Measurements from ENCODE around the gene HSF4. TPM values are rescaled to one million over a fixed set of nuclear protein-coding genes. Genes with fewer than 3 reads are reported as not detected.
A peak's percentile ranks its signal among the peaks of the same experiment; 100 is the strongest.

The HSF4 gene
- total RNA-seq, 5 donors from 2014 or later (not counting 1 experiment from before 2014, with no cell fraction given), result 22.3 to 66.3 (median 39.1) TPM

DNA sequence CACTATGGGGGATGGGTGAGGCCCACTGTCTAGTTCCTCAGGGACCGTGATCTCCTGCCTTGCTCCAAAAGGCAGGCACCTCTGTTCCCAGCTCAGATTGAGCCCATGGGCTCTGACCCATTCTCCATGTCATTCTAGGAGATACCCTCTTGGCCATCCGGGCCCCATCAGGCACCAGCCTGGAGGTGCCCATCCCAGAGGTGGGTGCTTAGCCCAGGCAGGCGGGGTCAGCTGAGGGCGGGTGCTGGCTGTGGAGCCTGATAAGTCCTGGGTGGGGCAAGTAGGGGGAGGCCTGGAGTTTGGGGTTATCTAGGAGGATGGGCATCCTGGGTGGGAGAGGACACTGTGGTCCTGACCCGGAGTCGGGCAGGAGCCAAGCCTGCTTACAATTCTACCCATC is 29.7 kb downstream of the HSF4 start:
- peaks cover 5 to 57% of the 10 kb centered on the region in 2 experiments for H3K4me1 ChIP-seq (ENCODE audit: control insufficient read depth in 1 of 2, extremely low read depth in 1 of 2, insufficient read depth in 2 of 2, low read length in 2 of 2)
- peaks cover 18 to 49% of the 10 kb centered on the region in 2 donors for H3K36me3 ChIP-seq (ENCODE audit: control insufficient read depth in 2 of 2, extremely low read depth in 1 of 2, insufficient read depth in 1 of 2, low read length in 1 of 2)
- peaks cover 42 to 56% (median 43%) of the 10 kb centered on the region in 3 donors for H3K4me1 Mint-ChIP-seq
- WGBS (ENCODE audit: insufficient coverage), result 100% methylated on average over 3 of the region's 6 CpGs
- H3K4me3 ChIP-seq (ENCODE audit: control insufficient read depth in 1 of 2, extremely low read depth in 1 of 2, low read length in 1 of 2), result no peak overlapping the region
- ATAC-seq (replicated peaks in 1 of 4) (no peak), DNase-seq (no peak)
- H3K27ac Mint-ChIP-seq, result peak overlapping the region in 1 of 2 donors; percentile 28
- peaks cover 23% of the 10 kb centered on the region for H3K36me3 Mint-ChIP-seq
- no peaks in the 10 kb centered on the region for H3K27me3 Mint-ChIP-seq
- H3K9me3 Mint-ChIP-seq, result no peaks in the 10 kb centered on the region
- no peak overlapping the region for H3K27ac ChIP-seq (ENCODE audit: low read length)
- peaks cover 0 to 5% of the 10 kb centered on the region in 2 experiments for H3K27me3 ChIP-seq (replicated peaks in 1 of 2; ENCODE audit: control insufficient read depth in 2 of 2, extremely low read depth in 1 of 2, insufficient read depth in 2 of 2, low read length in 1 of 2)
- CTCF ChIA-PET, result interaction anchor here (0.7 kb wide), 2 partner anchors 21 to 141 kb away, joined by 3 to 5 read pairs; no protein-coding TSS in a partner anchor
- POLR2A ChIA-PET, result interaction anchor here in 1 of 2 donors (0.6 kb wide), 1 partner anchor 312 kb away, joined by 3 read pairs; no protein-coding TSS in a partner anchor
- H3K4me3 Mint-ChIP-seq, result peak overlapping the region; percentile 39 to 91 (median 87)
- H3K9me3 ChIP-seq, result no peaks in the 10 kb centered on the region

DNA sequence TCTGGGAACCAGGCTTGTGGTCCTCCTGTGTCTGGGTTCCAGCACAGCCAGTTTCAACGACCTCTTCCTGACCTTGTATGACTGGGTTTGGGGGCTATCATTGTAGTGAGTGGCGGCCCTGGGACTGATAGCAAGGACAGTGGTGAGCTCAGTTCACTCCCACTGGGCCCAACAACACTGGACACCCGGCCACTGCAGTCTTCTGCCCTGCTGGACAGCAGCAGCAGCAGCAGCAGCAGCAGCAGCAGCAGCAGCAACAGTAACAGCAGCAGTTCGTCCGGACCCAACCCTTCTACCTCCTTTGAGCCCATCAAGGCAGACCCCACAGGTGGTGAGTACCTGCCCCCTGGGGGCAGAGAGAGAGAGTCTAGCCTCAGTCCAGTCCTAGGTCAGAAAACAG is 31.1 kb downstream of the HSF4 start:
- no peak overlapping the region for H3K27ac Mint-ChIP-seq
- H3K9me3 Mint-ChIP-seq, result no peaks in the 10 kb centered on the region
- no peak for DNase-seq
- peaks cover 23% of the 10 kb centered on the region for H3K36me3 Mint-ChIP-seq
- 98% methylated on average over 4 of the region's 5 CpGs for WGBS (ENCODE audit: insufficient coverage)
- no peak overlapping the region for H3K4me3 Mint-ChIP-seq
- Histone ChIP-seq H3K27me3 (replicated peaks in 1 of 2; ENCODE audit: control insufficient read depth in 2 of 2, extremely low read depth in 1 of 2, insufficient read depth in 2 of 2, low read length in 1 of 2) (no peaks in the 10 kb centered on the region), H3K36me3 (ENCODE audit: control insufficient read depth in 2 of 2, extremely low read depth in 1 of 2, insufficient read depth in 1 of 2, low read length in 1 of 2) (peaks cover 18 to 56% of the 10 kb centered on the region in 2 donors), H3K9me3 (no peaks in the 10 kb centered on the region), H3K4me1 (ENCODE audit: control insufficient read depth in 1 of 2, extremely low read depth in 1 of 2, insufficient read depth in 2 of 2, low read length in 2 of 2) (peaks cover 5 to 57% of the 10 kb centered on the region in 2 experiments), H3K27ac (ENCODE audit: low read length) (no peak overlapping the region), H3K4me3 (ENCODE audit: control insufficient read depth in 1 of 2, extremely low read depth in 1 of 2, low read length in 1 of 2) (no peak overlapping the region)
- peaks cover 42 to 56% (median 43%) of the 10 kb centered on the region in 3 donors for H3K4me1 Mint-ChIP-seq
- H3K27me3 Mint-ChIP-seq, result no peaks in the 10 kb centered on the region
- POLR2A ChIA-PET, result no interaction called here
- no peak for ATAC-seq (replicated peaks in 1 of 4)
- CTCF ChIA-PET, result interaction anchor here in 1 of 2 donors (0.5 kb wide), 1 partner anchor 186 kb away, joined by 3 read pairs; no protein-coding TSS in a partner anchor

DNA sequence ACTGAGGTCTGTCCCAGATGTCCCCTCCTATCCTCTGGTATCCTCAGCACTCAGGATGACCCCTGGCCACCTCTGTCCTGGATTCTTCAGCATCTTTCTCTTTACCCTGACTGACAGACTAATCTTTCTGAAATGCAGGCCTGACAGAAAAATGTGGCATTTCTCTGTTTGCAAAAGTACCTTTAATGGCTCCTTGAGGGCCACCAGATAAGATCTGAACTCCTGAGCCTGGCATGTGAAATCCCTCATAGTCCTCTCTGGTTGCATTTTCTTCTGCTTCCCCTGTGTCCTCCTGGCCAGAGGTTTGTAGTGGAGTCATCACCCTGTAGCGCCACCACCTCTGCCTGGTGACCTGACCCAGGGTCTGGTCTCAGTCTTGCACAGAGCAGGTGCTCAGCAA is 32.3 kb downstream of the HSF4 start:
- POLR2A ChIA-PET, result interaction anchor here in 1 of 2 donors (0.7 kb wide), 1 partner anchor 259 kb away, joined by 4 read pairs; no protein-coding TSS in a partner anchor

DNA sequence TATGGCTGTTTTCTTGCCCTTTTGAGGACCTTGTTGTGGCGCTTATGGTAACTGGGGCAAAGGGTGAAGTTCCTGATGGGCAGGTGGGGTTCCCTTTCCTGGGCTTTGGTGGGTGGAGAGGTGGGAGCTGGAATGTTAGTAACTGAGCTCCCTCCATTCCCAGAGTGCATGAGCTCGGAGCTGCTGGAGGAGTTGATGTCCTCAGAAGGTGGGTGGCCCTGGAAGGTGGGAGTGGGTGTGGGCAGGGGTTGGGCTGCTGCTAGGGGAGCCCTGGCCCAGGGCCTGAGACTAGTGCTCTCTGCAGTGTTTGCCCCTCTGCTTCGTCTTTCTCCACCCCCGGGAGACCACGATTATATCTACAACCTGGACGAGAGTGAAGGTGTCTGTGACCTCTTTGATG is 33.2 kb downstream of the HSF4 start:
- Mint-ChIP-seq H3K27me3 (no peaks in the 10 kb centered on the region), H3K36me3 (peaks cover 23% of the 10 kb centered on the region), H3K27ac (no peak overlapping the region), H3K4me1 (peaks cover 29 to 44% (median 31%) of the 10 kb centered on the region in 3 donors), H3K9me3 (no peaks in the 10 kb centered on the region), H3K4me3 (no peak overlapping the region)
- 79% methylated on average over 5 of the region's 6 CpGs for WGBS (ENCODE audit: insufficient coverage)
- Histone ChIP-seq H3K4me3 (ENCODE audit: control insufficient read depth in 1 of 2, extremely low read depth in 1 of 2, low read length in 1 of 2) (no peak overlapping the region), H3K4me1 (ENCODE audit: control insufficient read depth in 1 of 2, extremely low read depth in 1 of 2, insufficient read depth in 2 of 2, low read length in 2 of 2) (peaks cover 0 to 42% of the 10 kb centered on the region in 2 experiments), H3K27me3 (replicated peaks in 1 of 2; ENCODE audit: control insufficient read depth in 2 of 2, extremely low read depth in 1 of 2, insufficient read depth in 2 of 2, low read length in 1 of 2) (no peaks in the 10 kb centered on the region), H3K27ac (ENCODE audit: low read length) (no peak overlapping the region), H3K9me3 (no peaks in the 10 kb centered on the region), H3K36me3 (ENCODE audit: control insufficient read depth in 2 of 2, extremely low read depth in 1 of 2, insufficient read depth in 1 of 2, low read length in 1 of 2) (peaks cover 27 to 74% of the 10 kb centered on the region in 2 donors)
- no peak for DNase-seq
- no peak for ATAC-seq (replicated peaks in 1 of 4)
- ChIA-PET CTCF (interaction anchor here in 1 of 2 donors (0.5 to 1.2 kb wide), 3 partner anchors 19 to 42 kb away, joined by 3 to 5 read pairs (median 4); no protein-coding TSS in a partner anchor), POLR2A (no interaction called here)

More for the DNA sequence above, 32.3 kb downstream of the HSF4 start:
- Histone ChIP-seq H3K9me3 (no peaks in the 10 kb centered on the region), H3K27ac (ENCODE audit: low read length) (no peak overlapping the region), H3K4me1 (ENCODE audit: control insufficient read depth in 1 of 2, extremely low read depth in 1 of 2, insufficient read depth in 2 of 2, low read length in 2 of 2) (peaks cover 0 to 49% of the 10 kb centered on the region in 2 experiments), H3K4me3 (ENCODE audit: control insufficient read depth in 1 of 2, extremely low read depth in 1 of 2, low read length in 1 of 2) (no peak overlapping the region), H3K36me3 (ENCODE audit: control insufficient read depth in 2 of 2, extremely low read depth in 1 of 2, insufficient read depth in 1 of 2, low read length in 1 of 2) (peaks cover 20 to 66% of the 10 kb centered on the region in 2 donors), H3K27me3 (replicated peaks in 1 of 2; ENCODE audit: control insufficient read depth in 2 of 2, extremely low read depth in 1 of 2, insufficient read depth in 2 of 2, low read length in 1 of 2) (no peaks in the 10 kb centered on the region)
- Mint-ChIP-seq H3K4me1 (peaks cover 34 to 49% (median 36%) of the 10 kb centered on the region in 3 donors), H3K9me3 (no peaks in the 10 kb centered on the region), H3K36me3 (peaks cover 23% of the 10 kb centered on the region), H3K4me3 (peak overlapping the region in 1 of 3 donors; percentile 1), H3K27ac (peak overlapping the region in 1 of 2 donors; percentile 55), H3K27me3 (no peaks in the 10 kb centered on the region)
- CTCF ChIA-PET, result no interaction called here
- DNase-seq (no peak), ATAC-seq (replicated peaks in 1 of 4) (no peak)
- 100% methylated on average over 1 of the region's 1 CpG for WGBS (ENCODE audit: insufficient coverage)

DNA sequence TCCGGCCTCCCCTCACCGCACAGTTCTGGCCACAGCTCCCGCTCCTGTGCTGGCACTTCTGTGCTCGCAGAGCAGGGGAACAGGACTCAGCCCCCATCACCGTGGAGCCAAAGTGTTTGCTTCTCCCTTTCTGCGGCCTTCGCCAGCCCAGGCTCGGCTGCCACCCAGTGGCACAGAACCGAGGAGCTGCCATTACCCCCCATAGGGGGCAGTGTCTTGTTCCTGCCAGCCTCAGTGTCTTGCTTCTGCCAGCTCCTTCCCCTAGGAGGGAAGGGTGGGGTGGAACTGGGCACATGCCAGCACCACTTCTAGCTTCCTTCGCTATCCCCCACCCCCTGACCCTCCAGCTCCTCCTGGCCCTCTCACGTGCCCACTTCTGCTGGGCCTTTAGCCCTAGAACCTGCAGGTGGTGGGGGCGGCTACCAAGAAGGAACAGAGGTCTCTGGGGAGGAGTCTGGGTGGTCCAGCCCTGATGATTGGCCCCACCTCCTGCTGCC is 33.7 kb downstream of the HSF4 start:
- peak in 2 of 35 experiments; percentile 28 to 30 for DNase-seq
- H3K36me3 ChIP-seq (ENCODE audit: control insufficient read depth in 2 of 2, extremely low read depth in 1 of 2, insufficient read depth in 1 of 2, low read length in 1 of 2), result peaks cover 27 to 76% of the 10 kb centered on the region in 2 donors
- 93% methylated on average over 4 of the region's 12 CpGs for WGBS (ENCODE audit: insufficient coverage)

DNA sequence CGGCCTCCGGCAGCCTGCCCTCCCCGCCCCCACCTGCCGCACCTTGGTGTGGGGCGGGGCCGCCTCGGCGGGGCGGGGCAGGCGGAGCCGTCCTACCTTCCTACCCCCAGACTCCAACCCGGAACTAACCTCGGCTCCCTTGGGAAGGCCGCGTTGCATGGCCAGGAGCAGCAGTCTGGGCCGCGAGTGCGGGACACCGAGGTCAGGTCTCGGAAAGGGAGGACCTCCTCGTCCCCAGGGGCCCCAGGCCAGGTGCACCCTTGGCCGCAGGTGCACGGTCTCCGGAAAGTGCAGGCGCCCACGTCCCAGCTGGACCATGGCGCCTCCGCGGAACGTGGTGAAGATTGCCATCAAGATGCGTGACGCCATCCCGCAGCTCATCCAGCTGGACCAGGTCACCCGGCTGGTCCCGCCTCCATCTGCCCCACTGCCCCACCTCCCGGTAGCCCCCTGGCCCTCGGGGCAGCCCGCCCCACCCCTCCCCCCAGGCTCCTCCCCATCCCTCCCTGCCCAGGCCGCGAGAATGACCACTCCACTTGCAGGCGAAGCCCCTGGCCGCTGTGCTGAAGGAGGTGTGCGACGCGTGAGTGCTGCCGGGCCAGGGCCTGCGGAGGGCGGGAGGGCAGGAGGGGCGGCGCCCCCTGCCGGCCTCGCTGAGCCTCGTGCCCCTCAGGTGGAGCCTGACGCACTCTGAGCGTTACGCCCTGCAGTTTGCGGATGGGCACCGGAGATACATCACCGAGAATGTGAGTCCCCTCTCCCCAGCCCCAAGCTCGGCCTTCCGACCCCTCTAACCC is 34.7 kb downstream of the HSF4 start, which contains the start of gene ELMO3:
Gene ELMO3 (plus strand): TSS at position 121 of the 797 bp plus-strand sequence. CDS start 196 bp downstream, at position 317.
- Mint-ChIP-seq H3K27ac (peak within 1 kb of the TSS in 1 of 2 donors; percentile 31), H3K36me3 (peaks cover 20% of the 10 kb centered on the region), H3K9me3 (no peaks in the 10 kb centered on the region), H3K4me1 (peaks cover 17 to 29% (median 17%) of the 10 kb centered on the region in 3 donors), H3K27me3 (no peaks in the 10 kb centered on the region), H3K4me3 (no peak within 1 kb of the TSS)
- Histone ChIP-seq H3K9me3 (no peaks in the 10 kb centered on the region), H3K27me3 (replicated peaks in 1 of 2; ENCODE audit: control insufficient read depth in 2 of 2, extremely low read depth in 1 of 2, insufficient read depth in 2 of 2, low read length in 1 of 2) (no peaks in the 10 kb centered on the region), H3K4me3 (ENCODE audit: control insufficient read depth in 1 of 2, extremely low read depth in 1 of 2, low read length in 1 of 2) (no peak within 1 kb of the TSS), H3K4me1 (ENCODE audit: control insufficient read depth in 1 of 2, extremely low read depth in 1 of 2, insufficient read depth in 2 of 2, low read length in 2 of 2) (peaks cover 0 to 27% of the 10 kb centered on the region in 2 experiments), H3K36me3 (ENCODE audit: control insufficient read depth in 2 of 2, extremely low read depth in 1 of 2, insufficient read depth in 1 of 2, low read length in 1 of 2) (peaks cover 31 to 75% of the 10 kb centered on the region in 2 donors), H3K27ac (ENCODE audit: low read length) (no peak within 1 kb of the TSS)
- 97% methylated on average over 33 of the region's 61 CpGs for WGBS (ENCODE audit: insufficient coverage)
- DNase-seq, result no peak
- peak in 1 of 4 experiments; percentile 33 for ATAC-seq (replicated peaks in 1 of 4)
- CTCF ChIA-PET, result no interaction called here
- POLR2A ChIA-PET, result no interaction called here

More for the DNA sequence above, 33.7 kb downstream of the HSF4 start:
- Histone ChIP-seq H3K4me3 (ENCODE audit: control insufficient read depth in 1 of 2, extremely low read depth in 1 of 2, low read length in 1 of 2) (no peak overlapping the region), H3K9me3 (no peaks in the 10 kb centered on the region), H3K27ac (ENCODE audit: low read length) (no peak overlapping the region), H3K4me1 (ENCODE audit: control insufficient read depth in 1 of 2, extremely low read depth in 1 of 2, insufficient read depth in 2 of 2, low read length in 2 of 2) (peaks cover 0 to 37% of the 10 kb centered on the region in 2 experiments), H3K27me3 (replicated peaks in 1 of 2; ENCODE audit: control insufficient read depth in 2 of 2, extremely low read depth in 1 of 2, insufficient read depth in 2 of 2, low read length in 1 of 2) (no peaks in the 10 kb centered on the region)
- H3K9me3 Mint-ChIP-seq, result no peaks in the 10 kb centered on the region
- peaks cover 26 to 38% (median 27%) of the 10 kb centered on the region in 3 donors for H3K4me1 Mint-ChIP-seq
- no peak overlapping the region for H3K4me3 Mint-ChIP-seq
- peaks cover 23% of the 10 kb centered on the region for H3K36me3 Mint-ChIP-seq
- ChIA-PET CTCF (interaction anchor here in 1 of 2 donors (0.9 to 1.2 kb wide), 2 partner anchors 20 to 41 kb away, joined by 3 to 4 read pairs; no protein-coding TSS in a partner anchor), POLR2A (no interaction called here)
- peak in 2 of 4 experiments; percentile 38 to 53 for ATAC-seq (replicated peaks in 1 of 4)
- no peaks in the 10 kb centered on the region for H3K27me3 Mint-ChIP-seq
- peak overlapping the region in 1 of 2 donors; percentile 31 for H3K27ac Mint-ChIP-seq

Data from T-cell (primary cell).